ENCODE results near the gene PLA2G1B. TPM values are rescaled to one million over a fixed set of nuclear protein-coding genes. Genes with fewer than 3 reads are reported as not detected.
A peak's percentile ranks its signal among the peaks of the same experiment; 100 is the strongest.

The PLA2G1B gene
- total and polyA plus RNA-seq, 9 of the 15 experiments (the other 6 are each of a cell fraction or from before 2014, with no cell fraction given) = 1.4 TPM; not detected in 8

DNA sequence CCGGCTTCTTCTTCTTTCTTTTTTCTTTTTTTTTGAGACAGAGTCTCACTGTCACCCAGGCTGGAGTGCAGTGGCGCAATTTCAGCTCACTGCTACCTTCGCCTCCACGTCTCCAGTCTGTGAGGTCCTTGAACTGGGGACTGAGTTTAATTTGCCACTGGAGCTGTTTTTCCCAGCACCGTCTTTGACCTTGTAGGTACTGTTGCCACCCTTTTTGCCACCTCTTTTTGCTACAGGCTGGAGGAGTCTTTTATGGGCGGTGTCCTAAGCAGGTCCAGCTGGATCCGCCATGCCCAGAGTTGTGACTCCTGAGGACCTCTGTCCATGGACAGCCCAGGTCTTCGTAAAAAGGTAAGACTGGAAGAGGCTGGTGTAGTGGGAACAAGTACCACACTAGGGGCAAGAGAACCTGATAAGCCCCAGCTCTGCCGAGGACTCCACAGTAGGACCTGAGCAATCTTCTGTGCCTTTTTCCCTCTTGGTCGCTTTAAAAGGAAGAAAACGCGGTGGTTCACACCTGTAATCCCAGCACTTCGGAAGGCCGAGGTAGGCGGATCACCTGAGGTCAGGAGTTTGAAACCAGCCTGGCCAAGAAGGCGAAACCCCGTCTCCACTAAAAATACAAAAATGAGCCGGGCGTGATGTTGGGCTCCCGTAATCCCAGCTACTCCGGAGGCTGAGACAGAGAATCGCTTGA is 36.8 kb downstream of the PLA2G1B start:
- Histone ChIP-seq H3K27ac (ENCODE audit: extremely low read depth, low read depth, low read length) (peak overlapping the region; percentile 63), H4K20me1 (replicated peaks; ENCODE audit: control insufficient read depth, insufficient read depth, low read length) (no peaks in the 10 kb centered on the region), H3K27me3 (ENCODE audit: control insufficient read depth in 2 of 2, insufficient read depth in 2 of 2, low read length in 2 of 2) (no peaks in the 10 kb centered on the region), H3K79me2 (ENCODE audit: control insufficient read depth, insufficient read depth, low read length) (no peaks in the 10 kb centered on the region), H3K36me3 (ENCODE audit: control insufficient read depth, insufficient read depth, low read length) (no peaks in the 10 kb centered on the region), H3K4me3 (peak overlapping the region; percentile 29), H3K4me2 (ENCODE audit: insufficient read depth, low read length) (peak overlapping the region; percentile 62), H3K9me3 (replicated peaks; ENCODE audit: control insufficient read depth, insufficient read depth, low read depth, low read length) (no peaks in the 10 kb centered on the region), H3K4me1 (replicated peaks in 1 of 2; ENCODE audit: control insufficient read depth in 2 of 2, insufficient read depth in 2 of 2, low read length in 2 of 2) (peaks cover 8 to 18% of the 10 kb centered on the region in 2 experiments; a peak in 4 of 5 replicates), H3K9ac (ENCODE audit: insufficient read depth in 1 of 2, low read depth in 2 of 2, low read length in 2 of 2) (peak overlapping the region; percentile 49 to 76; a peak in 3 of 4 replicates), H3K9me1 (ENCODE audit: control insufficient read depth, insufficient read depth, low read length) (no peaks in the 10 kb centered on the region), H2AFZ (ENCODE audit: low read depth, low read length) (peak overlapping the region; percentile 88)
- FAIRE-seq = peak; percentile 15
- ChIA-PET CTCF (ENCODE audit: low intra/inter-chr PET ratio) (no interaction called here), POLR2A (interaction anchor here (0.5 to 7.2 kb wide), 86 partner anchors 9 to 1943 kb away, joined by 3 to 420 read pairs (median 5); partner anchors contain the start of genes BICDL1, COX6A1, DYNLL1 and GCN1)
- no TSS peak for BruUV-seq (replicated peaks)
- peak; percentile 4 for ATAC-seq
- WGBS (ENCODE audit: insufficient coverage, low coverage, missing lambda C conversion rate) = 3% methylated on average over 21 of the region's 22 CpGs
- DNase-seq (ENCODE audit: extremely low read depth in 1 of 4, low spot score in 3 of 4) = peak in 2 of 4 experiments; percentile 29 to 30
- in situ Hi-C loops (cut with MboI) (no loop called here), intact Hi-C loops (cut with micrococcal nuclease) (loop anchor here (1.0 to 10.0 kb wide), 2 partner anchors 62 to 176 kb away; partner anchors contain the start of gene RAB35)
- no peak for TF ChIP-seq ARID2 (IDR thresholded peaks at IDR 0.05)
- TF ChIP-seq NEUROD1 (IDR thresholded peaks at IDR 0.05; ENCODE audit: borderline replicate concordance, low read depth, low read length, partially characterized antibody) = peak; percentile 11
- TF ChIP-seq CEBPG (CRISPR knock-in tag; IDR thresholded peaks at IDR 0.05) = no peak
- peak; percentile 23 to 55; a peak in 2 of 4 replicates for TF ChIP-seq CEBPG (tag; conservative IDR thresholded peaks at IDR 0.05 in 1 of 2, IDR thresholded peaks at IDR 0.05 in 1 of 2)
- TF ChIP-seq XRCC5 (IDR thresholded peaks at IDR 0.05; ENCODE audit: low read depth, low read length) = peak; percentile 58; the same call in 1 of the 2 replicates
- peak; percentile 64; the same call in 1 of the 2 replicates for TF ChIP-seq TFAP4 (CRISPR knock-in tag; IDR thresholded peaks at IDR 0.05; ENCODE audit: borderline replicate concordance)
- TF ChIP-seq ZSCAN32 (CRISPR knock-in tag; IDR thresholded peaks at IDR 0.05) = no peak
- peak; percentile 40; the same call in 1 of the 2 replicates for TF ChIP-seq SMARCE1 (IDR thresholded peaks at IDR 0.05)
- peak; percentile 86; the same call in 1 of the 2 replicates for TF ChIP-seq FOXK1 (CRISPR knock-in tag; IDR thresholded peaks at IDR 0.05; ENCODE audit: borderline replicate concordance)
- TF ChIP-seq, protein P1, sequence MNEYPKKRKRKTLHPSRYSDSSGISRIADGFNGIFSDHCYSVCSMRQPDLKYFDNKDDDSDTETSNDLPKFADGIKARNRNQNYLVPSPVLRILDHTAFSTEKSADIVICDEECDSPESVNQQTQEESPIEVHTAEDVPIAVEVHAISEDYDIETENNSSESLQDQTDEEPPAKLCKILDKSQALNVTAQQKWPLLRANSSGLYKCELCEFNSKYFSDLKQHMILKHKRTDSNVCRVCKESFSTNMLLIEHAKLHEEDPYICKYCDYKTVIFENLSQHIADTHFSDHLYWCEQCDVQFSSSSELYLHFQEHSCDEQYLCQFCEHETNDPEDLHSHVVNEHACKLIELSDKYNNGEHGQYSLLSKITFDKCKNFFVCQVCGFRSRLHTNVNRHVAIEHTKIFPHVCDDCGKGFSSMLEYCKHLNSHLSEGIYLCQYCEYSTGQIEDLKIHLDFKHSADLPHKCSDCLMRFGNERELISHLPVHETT (CRISPR knock-in tag; conservative IDR thresholded peaks at IDR 0.05 in 1 of 2, IDR thresholded peaks at IDR 0.05 in 1 of 2) = 0 out of 4 replicates have a peak, but pooled peaks of 1 of the 2 experiments have one; percentile 7
- TF ChIP-seq FOXJ3 (CRISPR knock-in tag; IDR thresholded peaks at IDR 0.05) = no peak
- no peak for TF ChIP-seq MTA1 (IDR thresholded peaks at IDR 0.05; ENCODE audit: borderline replicate concordance)
- no peak for TF ChIP-seq MIER1 (IDR thresholded peaks at IDR 0.05; ENCODE audit: low read depth)
- TF ChIP-seq GTF3C2 (IDR thresholded peaks at IDR 0.05; ENCODE audit: borderline replicate concordance, extremely low read depth, insufficient read length) = no peak
- no peak for TF ChIP-seq OTX1 (CRISPR knock-in tag; IDR thresholded peaks at IDR 0.05)

Measured in K562 (cell line).